ENCODE results near the gene CC2D2B.

DNA sequence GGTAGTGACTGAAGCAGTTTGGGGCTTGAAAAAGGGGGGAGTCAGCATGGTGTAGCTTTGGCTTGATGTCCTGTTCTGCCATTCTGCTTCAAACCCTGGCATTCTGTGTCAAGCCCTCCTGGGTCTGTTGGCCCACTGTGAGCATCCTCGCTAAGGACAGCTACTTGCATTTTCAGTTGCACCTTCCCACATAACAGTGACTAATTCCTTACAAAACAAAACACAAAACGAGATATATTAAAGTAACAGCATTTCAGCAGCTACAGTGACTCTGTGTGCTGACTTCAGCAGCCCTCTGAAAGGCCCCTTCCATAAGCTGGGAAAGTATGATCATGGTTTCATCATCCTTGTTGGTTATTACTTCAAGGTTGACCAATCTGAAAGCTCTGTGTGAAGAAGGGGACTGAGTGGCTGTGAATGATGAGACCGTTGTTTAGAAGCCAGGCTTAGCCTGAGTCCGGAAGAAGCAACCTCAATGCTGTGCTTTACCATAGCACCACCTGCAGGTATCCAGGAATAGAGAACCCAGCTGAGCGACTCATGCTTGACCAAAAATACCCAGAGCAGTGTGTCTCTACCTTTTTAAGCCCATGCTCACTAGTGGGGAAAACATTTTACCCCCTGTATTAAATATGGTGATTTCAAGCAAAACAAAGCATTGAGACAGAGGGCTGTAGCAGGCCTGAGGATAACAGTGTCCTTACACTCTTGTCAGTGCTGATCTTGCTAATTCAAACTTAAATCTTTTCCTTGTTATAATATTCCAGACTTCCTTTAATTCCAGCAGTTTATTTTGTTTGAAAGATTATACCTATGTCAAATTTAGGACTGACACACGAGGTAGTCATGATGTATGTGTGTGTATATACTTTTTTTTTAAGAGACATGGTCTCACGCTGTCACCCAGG, 42.6 kb upstream of the CC2D2B start:
- TF ChIP-seq EZH2 (IDR thresholded peaks at IDR 0.05; ENCODE audit: insufficient read depth, poor library complexity, severe bottlenecking) = no peak
- TF ChIP-seq EZH2phosphoT487 (IDR thresholded peaks at IDR 0.05; ENCODE audit: insufficient read depth, low read depth) = no peak

All from GM23248 (cell line).